ENCODE measurements around the gene TANGO2.

Gene TANGO2

DNA sequence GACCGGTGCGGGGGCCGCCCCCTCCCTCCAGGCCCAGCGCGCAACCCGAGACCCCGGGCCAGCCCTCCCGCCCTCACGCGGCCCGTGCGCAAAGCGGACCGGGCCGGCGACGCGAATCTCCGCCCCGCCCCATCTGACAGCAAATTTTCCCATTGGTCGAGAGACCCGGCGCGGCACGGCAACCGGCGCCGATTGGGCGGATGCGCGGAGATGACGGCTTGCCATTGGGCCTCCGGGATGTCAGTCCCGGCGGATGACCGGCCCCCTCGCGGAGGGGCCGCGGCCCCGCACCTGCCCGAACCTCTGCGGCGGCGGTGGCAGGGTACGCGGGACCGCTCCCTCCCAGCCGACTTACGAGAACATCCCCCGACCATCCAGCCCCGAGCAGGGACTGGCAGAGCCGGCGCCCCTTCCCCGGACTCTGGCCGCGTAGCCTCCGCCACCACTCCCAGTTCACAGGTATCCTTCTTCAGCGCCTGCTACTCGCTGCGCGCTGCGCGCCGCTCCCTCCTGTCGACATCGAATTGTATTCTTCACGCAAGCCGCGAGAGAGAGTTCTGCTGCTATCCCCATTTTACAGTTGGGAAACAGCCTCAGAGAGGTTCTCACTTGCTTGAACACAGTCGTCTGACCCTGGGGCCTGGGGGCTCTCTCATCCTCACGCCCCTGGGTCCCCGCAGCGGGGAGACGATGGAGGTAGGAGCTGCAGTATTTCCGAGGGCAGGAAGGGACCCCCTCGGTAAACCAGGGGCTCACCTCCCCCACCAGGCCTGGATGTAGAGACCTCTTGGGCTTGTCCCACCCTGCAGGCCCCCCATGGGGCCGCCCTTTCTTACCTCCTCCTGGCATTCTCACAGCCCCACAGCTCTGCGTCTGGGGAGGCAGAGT, 3.9 kb upstream of the TANGO2 start, which contains the start of gene ARVCF:
TSS of gene ARVCF (minus strand) at position 90 of the 888 bp plus-strand sequence. CDS start 26,029 bp downstream, outside the sequence.
- TF ChIP-seq, protein P1, sequence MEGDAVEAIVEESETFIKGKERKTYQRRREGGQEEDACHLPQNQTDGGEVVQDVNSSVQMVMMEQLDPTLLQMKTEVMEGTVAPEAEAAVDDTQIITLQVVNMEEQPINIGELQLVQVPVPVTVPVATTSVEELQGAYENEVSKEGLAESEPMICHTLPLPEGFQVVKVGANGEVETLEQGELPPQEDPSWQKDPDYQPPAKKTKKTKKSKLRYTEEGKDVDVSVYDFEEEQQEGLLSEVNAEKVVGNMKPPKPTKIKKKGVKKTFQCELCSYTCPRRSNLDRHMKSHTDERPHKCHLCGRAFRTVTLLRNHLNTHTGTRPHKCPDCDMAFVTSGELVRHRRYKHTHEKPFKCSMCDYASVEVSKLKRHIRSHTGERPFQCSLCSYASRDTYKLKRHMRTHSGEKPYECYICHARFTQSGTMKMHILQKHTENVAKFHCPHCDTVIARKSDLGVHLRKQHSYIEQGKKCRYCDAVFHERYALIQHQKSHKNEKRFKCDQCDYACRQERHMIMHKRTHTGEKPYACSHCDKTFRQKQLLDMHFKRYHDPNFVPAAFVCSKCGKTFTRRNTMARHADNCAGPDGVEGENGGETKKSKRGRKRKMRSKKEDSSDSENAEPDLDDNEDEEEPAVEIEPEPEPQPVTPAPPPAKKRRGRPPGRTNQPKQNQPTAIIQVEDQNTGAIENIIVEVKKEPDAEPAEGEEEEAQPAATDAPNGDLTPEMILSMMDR (IDR thresholded peaks at IDR 0.05; ENCODE audit: low read depth, low read length, missing control alignments) = no peak
- DNase-seq (ENCODE audit: low read depth) = peak; percentile 64
- in situ Hi-C loops (cut with HindIII; ENCODE audit: low sequenced_read_pairs) = no loop called here
- H3K4me3 ChIP-seq (ENCODE audit: low read depth, low read length) = peak within 1 kb of the TSS; percentile 51

GRCh38 chr22:20017622-20017958, 3.3 kb upstream of the TANGO2 start:
- in situ Hi-C loops (cut with HindIII; ENCODE audit: low sequenced_read_pairs) = no loop called here
- H3K4me3 ChIP-seq (ENCODE audit: low read depth, low read length) = no peak overlapping the region
- TF ChIP-seq, protein P1 (IDR thresholded peaks at IDR 0.05; ENCODE audit: low read depth, low read length, missing control alignments) = no peak
- no peak for DNase-seq (ENCODE audit: low read depth)

DNA sequence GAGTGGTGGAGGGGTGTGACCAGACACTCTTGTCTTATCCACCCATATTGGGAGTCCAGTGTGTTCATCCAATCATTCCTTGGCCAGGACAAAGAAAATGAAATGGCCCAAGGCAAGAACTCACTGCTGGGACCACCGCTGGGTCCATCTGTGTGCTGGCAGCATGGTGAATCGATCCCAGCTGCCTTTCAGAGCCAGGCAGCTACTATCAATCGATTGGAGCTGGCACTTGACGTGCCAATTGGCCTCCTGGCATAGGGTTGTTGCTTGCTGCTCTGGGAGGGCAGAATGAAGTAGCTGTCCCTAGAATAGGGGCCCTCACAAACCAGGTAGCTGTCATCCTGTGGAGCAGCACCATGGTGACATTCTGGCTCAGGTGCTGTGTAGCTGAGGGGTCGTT, 2.9 kb upstream of the TANGO2 start:
- no peak for DNase-seq (ENCODE audit: low read depth)
- H3K4me3 ChIP-seq (ENCODE audit: low read depth, low read length) = no peak overlapping the region
- in situ Hi-C loops (cut with HindIII; ENCODE audit: low sequenced_read_pairs) = no loop called here
- TF ChIP-seq, protein P1 (IDR thresholded peaks at IDR 0.05; ENCODE audit: low read depth, low read length, missing control alignments) = no peak

GRCh38 chr22:20019661-20020532, 1.0 kb upstream of the TANGO2 start:
- in situ Hi-C loops (cut with HindIII; ENCODE audit: low sequenced_read_pairs) = loop anchor here (5.0 kb wide), 1 partner anchor 48 kb away; no protein-coding TSS in a partner anchor
- H3K4me3 ChIP-seq (ENCODE audit: low read depth, low read length) = peak overlapping the region; percentile 39
- DNase-seq (ENCODE audit: low read depth) = no peak
- TF ChIP-seq, protein P1 (IDR thresholded peaks at IDR 0.05; ENCODE audit: low read depth, low read length, missing control alignments) = no peak

GRCh38 chr22:20021196-20022181, 579 bp downstream of the TANGO2 start:
- no peak for DNase-seq (ENCODE audit: low read depth)
- TF ChIP-seq, protein P1 (IDR thresholded peaks at IDR 0.05; ENCODE audit: low read depth, low read length, missing control alignments) = no peak
- peak overlapping the region; percentile 93 for H3K4me3 ChIP-seq (ENCODE audit: low read depth, low read length)
- in situ Hi-C loops (cut with HindIII; ENCODE audit: low sequenced_read_pairs) = loop anchor here (5.0 kb wide), 1 partner anchor 49 kb away; no protein-coding TSS in a partner anchor

All from astrocyte of the cerebellum (primary cell).